Measurements from ENCODE around the gene RSL1D1.
"Not testable (repeated sequence)": the region's sequence is repeated elsewhere in the genome, so short reads cannot be mapped to it uniquely, and the experiment has no call there.

RSL1D1 gene

GRCh38 chr16:11843206-11843605, 8.1 kb downstream of the RSL1D1 start:
- DNase-seq, result no peak

GRCh38 chr16:11841026-11841425, 10.3 kb downstream of the RSL1D1 start:
- no peak for DNase-seq

- no peak for DNase-seq
These were observed 14.6 kb downstream of the RSL1D1 start for GRCh38 chr16:11836650-11837244.

- DNase-seq, result no peak
These were observed 15.3 kb downstream of the RSL1D1 start for GRCh38 chr16:11835891-11836649.

GRCh38 chr16:11835309-11835708, 16.0 kb downstream of the RSL1D1 start:
- no peak for DNase-seq

- DNase-seq, result no peak
These were observed 17.2 kb downstream of the RSL1D1 start for GRCh38 chr16:11833951-11834695.

- DNase-seq, result no peak
These were observed 22.6 kb downstream of the RSL1D1 start for GRCh38 chr16:11828696-11829095.

- DNase-seq, result not testable (repeated sequence)
These were observed 25.7 kb downstream of the RSL1D1 start for GRCh38 chr16:11825520-11826165.

- no peak for DNase-seq
These were observed 27.0 kb downstream of the RSL1D1 start for GRCh38 chr16:11824362-11824761.

- not testable (repeated sequence) for DNase-seq
These were observed 27.7 kb downstream of the RSL1D1 start for GRCh38 chr16:11823645-11824044.

GRCh38 chr16:11819798-11820197, 31.5 kb downstream of the RSL1D1 start:
- DNase-seq, result no peak

GRCh38 chr16:11818970-11819369, 32.4 kb downstream of the RSL1D1 start:
- not testable (repeated sequence) for DNase-seq

GRCh38 chr16:11816123-11816522, 35.2 kb downstream of the RSL1D1 start:
- no peak for DNase-seq

- not testable (repeated sequence) for DNase-seq
These were observed 36.5 kb downstream of the RSL1D1 start for GRCh38 chr16:11814800-11815199.

GRCh38 chr16:11806721-11807120, 44.6 kb downstream of the RSL1D1 start:
- DNase-seq, result no peak

GRCh38 chr16:11805556-11805955, 45.8 kb downstream of the RSL1D1 start:
- DNase-seq, result no peak

- DNase-seq, result no peak
These were observed 49.8 kb downstream of the RSL1D1 start for GRCh38 chr16:11801481-11802021.

GRCh38 chr16:11800382-11800718, 51.0 kb downstream of the RSL1D1 start:
- no peak for DNase-seq

- peak; percentile 28 for DNase-seq
These were observed 51.6 kb downstream of the RSL1D1 start for GRCh38 chr16:11799509-11800381.

GRCh38 chr16:11799017-11799381, 52.3 kb downstream of the RSL1D1 start:
- DNase-seq, result no peak

GRCh38 chr16:11797957-11798299, 53.4 kb downstream of the RSL1D1 start:
- peak; percentile 16 for DNase-seq
